Psoas muscle (tissue), 8 donors: ENCODE measurements around the gene CRYBG1. TPM values are rescaled to one million over a fixed set of nuclear protein-coding genes. Genes with fewer than 3 reads are reported as not detected.

Source experiments
- ATAC-seq, 4 donors: fragments of 200-7000 bp; cut with Tn5 transposase; one replicate each; pipeline ENCODE4 v1.9.1; 2020; ENCODE audit warnings: moderate library complexity in 3 of 4, mild to moderate bottlenecking in 2 of 4
- DNase-seq, 2 donors: peaks; one replicate each; pipeline ENCODE4 v3.0.0-alpha.2; 2020
- H3K27ac ChIP-seq: fragments of 200-600 bp; one replicate; pipeline ENCODE4 v1.8.0; 2022
- H3K27me3 ChIP-seq, 3 donors: fragments of 200-600 bp in 1 of 3; one replicate each; pipeline versions ENCODE4 v1.6.1 to v1.8.0; 2013 to 2022; ENCODE audit warnings: low read length in 2 of 3, mild to moderate bottlenecking in 2 of 3, moderate library complexity in 1 of 3; ENCODE audit not compliant: insufficient read depth in 3 of 3
- H3K36me3 ChIP-seq, 2 donors: fragments of 200-600 bp in 1 of 2; one replicate each; pipeline versions ENCODE4 v1.6.1 to v1.8.0; 2013 to 2022; ENCODE audit warnings: low read depth in 1 of 2, mild to moderate bottlenecking in 1 of 2, moderate library complexity in 1 of 2; ENCODE audit not compliant: insufficient read depth in 1 of 2
- H3K4me1 ChIP-seq: fragments of 200-600 bp; one replicate; pipeline ENCODE4 v1.8.0; 2022
- H3K4me3 ChIP-seq: fragments of 200-600 bp; one replicate; pipeline ENCODE4 v1.8.0; 2022; ENCODE audit warnings: mild to moderate bottlenecking
- H3K9me3 ChIP-seq: fragments of 200-600 bp; one replicate; pipeline ENCODE4 v1.8.0; 2022
- CTCF ChIP-seq: fragments of 200-600 bp; IDR thresholded peaks from one replicate; pipeline ENCODE4 v1.8.0; 2022; ENCODE audit warnings: antibody characterized with exemption
- WGBS, 3 donors: extraction: QIAGEN DNeasy Blood & Tissue Kit; methylation state at CpG; one replicate each; pipeline versions ENCODE4 v1.1.6 to v1.1.7; 2013; 5-methylcytosine and 5-hydroxymethylcytosine counted together
- intact Hi-C, 2 donors: fragments of 100-400 bp; cut with DNase I; formaldehyde crosslinking; loops; one replicate each; pipeline versions ENCODE4 v1.11.0 to v1.14.2; 2022
- long read RNA-seq, 2 donors: library from polyadenylated mRNA; unstranded; transcript quantifications; one replicate each; pipeline ENCODE4 v2.0.0, GENCODE V29; 2021
- polyA plus RNA-seq, 3 donors: library from polyadenylated mRNA; stranded (reverse); fragments of 200-250 nt; gene quantifications; one replicate each; pipeline ENCODE4 v1.2.3, GENCODE V29; 2013
- total RNA-seq, 4 donors: library from RNA; stranded (reverse); fragmentation: NEBNext Ultra II Directional in 2 of 4; extraction: Animal tissue kit (Norgen Biotek cat#: 25700) in 2 of 4; gene quantifications; one replicate each; pipeline versions ENCODE4 v1.2.1 to v1.2.4, GENCODE V29; 2021 to 2023
- donor health status: healthy with polysubstance abuse.
- donor health status: DM: no; HTN: no; CAD: no; lungs with moderate emphysema.
- donor health status: Bipolar disorder and iron deficiency.
- donor health status: healthy.
- donor health status: DM: yes; HTN: yes; CAD: no.
- donor health status: DM: no; HTN: no; CAD: no.
- donor health status: DM: no; HTN: no; CAD: no.
- donor health status: DM: yes; HTN: yes; CAD: no.

CRYBG1 gene
- 1 to 10 TPM in 2 of 4 donors, under 1 TPM in 2; 0.82 to 1.6 (median 1.3) TPM for total RNA-seq
- under 1 TPM; 0.17 to 0.43 (median 0.35) TPM for polyA plus RNA-seq
- long read RNA-seq, donor 1: 0 reads
- long read RNA-seq, donor 2, partial matches to known transcripts: 0 of 1 reads
- long read RNA-seq, donor 2, other reads (novel, unspliced or antisense): 1 of 1 reads

DNA sequence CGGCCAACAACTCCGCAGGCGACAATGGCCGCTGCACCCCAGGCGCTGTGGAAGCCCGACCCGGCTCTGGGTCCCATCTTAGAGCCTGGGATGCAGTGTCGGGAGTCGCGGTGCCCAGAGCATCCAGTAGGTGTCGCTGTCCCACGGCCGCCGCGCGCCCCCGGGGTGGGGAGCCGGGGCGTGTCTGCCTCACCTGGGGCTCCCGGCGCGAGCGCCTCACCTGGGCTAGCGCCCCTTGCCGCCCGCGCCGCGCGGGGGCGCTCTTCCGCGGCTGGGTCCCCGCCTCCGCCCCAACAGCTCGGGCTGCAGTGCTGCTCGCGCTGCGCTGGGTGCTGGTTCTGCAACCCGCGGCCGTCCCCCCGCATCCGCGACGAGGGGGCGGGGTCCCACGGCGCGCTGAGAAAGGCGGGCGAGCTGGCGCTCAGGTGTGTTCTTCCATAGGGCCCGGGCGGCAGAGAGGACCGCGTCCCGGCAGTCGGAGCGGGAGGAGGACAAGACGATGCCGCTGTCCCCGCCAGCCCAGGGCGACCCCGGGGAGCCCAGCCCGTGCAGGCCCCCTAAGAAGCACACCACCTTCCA is at the start of gene CRYBG1:
Gene CRYBG1 (plus strand): TSS at position 308 of the 579 bp plus-strand sequence. CDS start 192 bp downstream, at position 500.
- peak; percentile 52 to 76 (median 72) for ATAC-seq
- intact Hi-C loops: no loop called here
- Histone ChIP-seq H3K27ac (no peak within 1 kb of the TSS), H3K36me3 (no peaks in the 10 kb centered on the region), H3K4me1 (peaks cover 3% of the 10 kb centered on the region), H3K4me3 (peak within 1 kb of the TSS; percentile 61), H3K27me3 (peaks cover 7 to 62% (median 10%) of the 10 kb centered on the region in 3 donors), H3K9me3 (no peaks in the 10 kb centered on the region)
- TF ChIP-seq CTCF: peak; percentile 62
- 0 to 2% (median 2%) methylated on average over 22 to 66 of the region's 66 CpGs for WGBS, 3 donors
- peak; percentile 45 to 61 for DNase-seq

GRCh38 chr6:106315765-106316374 is 44.6 kb upstream of the CRYBG1 start:
- no peak for DNase-seq
- no peak overlapping the region for H3K27ac ChIP-seq
- ATAC-seq: no peak
- H3K4me1 ChIP-seq: peaks cover 34% of the 10 kb centered on the region
- intact Hi-C loops: no loop called here
- 54 to 59% (median 57%) methylated on average over 6 of the region's 6 CpGs for WGBS, 3 donors
- H3K4me3 ChIP-seq: no peak overlapping the region
- peaks cover 0 to 34% of the 10 kb centered on the region in 2 donors for H3K36me3 ChIP-seq
- H3K9me3 ChIP-seq: no peaks in the 10 kb centered on the region
- TF ChIP-seq CTCF: no peak
- H3K27me3 ChIP-seq: no peaks in the 10 kb centered on the region

- ATAC-seq: no peak
- WGBS, 3 donors: 85 to 95% (median 91%) methylated on average over 3 of the region's 3 CpGs
- peaks cover 0 to 34% of the 10 kb centered on the region in 2 donors for H3K36me3 ChIP-seq
- no peak overlapping the region for H3K27ac ChIP-seq
- peaks cover 30% of the 10 kb centered on the region for H3K4me1 ChIP-seq
- no peak for DNase-seq
- no peak overlapping the region for H3K4me3 ChIP-seq
- TF ChIP-seq CTCF: no peak
- intact Hi-C loops: no loop called here
- H3K9me3 ChIP-seq: no peaks in the 10 kb centered on the region
- no peaks in the 10 kb centered on the region for H3K27me3 ChIP-seq
Observed at GRCh38 chr6:106316375-106316766, 44.1 kb upstream of the CRYBG1 start.

- H3K36me3 ChIP-seq: peaks cover 0 to 30% of the 10 kb centered on the region in 2 donors
- no peaks in the 10 kb centered on the region for H3K27me3 ChIP-seq
- ATAC-seq (peak; percentile 68 to 95 (median 87)), DNase-seq (no peak)
- 26 to 35% (median 32%) methylated on average over 2 of the region's 2 CpGs for WGBS, 3 donors
- H3K4me3 ChIP-seq: no peak overlapping the region
- H3K9me3 ChIP-seq: no peaks in the 10 kb centered on the region
- TF ChIP-seq CTCF: no peak
- peaks cover 27% of the 10 kb centered on the region for H3K4me1 ChIP-seq
- peak overlapping the region; percentile 54 for H3K27ac ChIP-seq
- intact Hi-C loops: no loop called here
Observed at GRCh38 chr6:106318061-106318460, 42.5 kb upstream of the CRYBG1 start.
